ENCODE results near the gene NPBWR2. TPM values are rescaled to one million over a fixed set of nuclear protein-coding genes. Genes with fewer than 3 reads are reported as not detected.
A peak's percentile ranks its signal among the peaks of the same experiment; 100 is the strongest.

Gene NPBWR2
- total RNA-seq, 1 donor from 2014 or later, result not detected

GRCh38 chr20:64086801-64087200 lies 20.6 kb downstream of the NPBWR2 start:
- H3K4me1 Mint-ChIP-seq (ENCODE audit: unreplicated experiment), result peaks cover 15% of the 10 kb centered on the region
- no peaks in the 10 kb centered on the region for H3K9me3 Mint-ChIP-seq (ENCODE audit: unreplicated experiment)
- peaks cover 13% of the 10 kb centered on the region for H3K27me3 Mint-ChIP-seq (ENCODE audit: unreplicated experiment)
- no peak overlapping the region for H3K4me3 Mint-ChIP-seq (ENCODE audit: unreplicated experiment)
- no peak for TF ChIP-seq CTCF (IDR thresholded peaks at IDR 0.05)
- no peaks in the 10 kb centered on the region for H3K36me3 Mint-ChIP-seq (ENCODE audit: unreplicated experiment)
- no peak overlapping the region for H3K27ac Mint-ChIP-seq (ENCODE audit: unreplicated experiment)
- DNase-seq (ENCODE audit: extremely low spot score, unreplicated experiment), result no peak

DNA sequence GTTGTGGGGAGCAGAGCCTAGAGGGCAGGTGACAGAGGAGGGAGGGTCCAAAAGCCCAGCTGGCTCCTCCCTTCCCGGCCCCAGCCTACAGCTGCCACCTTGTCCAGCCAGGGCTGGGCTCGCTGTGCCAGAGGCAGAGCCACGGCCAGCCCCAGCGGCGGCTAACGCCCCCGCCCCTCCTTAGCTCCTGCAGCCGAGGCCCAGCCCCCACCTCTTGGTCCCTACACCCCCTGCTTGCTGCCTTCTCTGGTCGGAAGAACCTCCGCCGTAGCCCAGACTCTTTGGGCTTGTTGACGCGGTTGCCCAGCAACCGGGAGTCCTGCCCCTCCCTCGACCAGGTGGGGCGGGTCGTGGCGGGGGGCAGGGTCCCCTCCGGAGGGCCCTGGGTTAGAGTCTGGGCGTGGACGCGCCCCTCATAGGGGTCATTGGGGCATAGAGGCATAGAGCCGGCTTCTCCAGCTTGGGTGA lies 22.6 kb downstream of the NPBWR2 start:
- peaks cover 26% of the 10 kb centered on the region for H3K4me1 Mint-ChIP-seq (ENCODE audit: unreplicated experiment)
- H3K36me3 Mint-ChIP-seq (ENCODE audit: unreplicated experiment), result no peaks in the 10 kb centered on the region
- peak overlapping the region; percentile 79 for H3K4me3 Mint-ChIP-seq (ENCODE audit: unreplicated experiment)
- no peak overlapping the region for H3K27ac Mint-ChIP-seq (ENCODE audit: unreplicated experiment)
- no peak for TF ChIP-seq CTCF (IDR thresholded peaks at IDR 0.05)
- peaks cover 13% of the 10 kb centered on the region for H3K27me3 Mint-ChIP-seq (ENCODE audit: unreplicated experiment)
- no peaks in the 10 kb centered on the region for H3K9me3 Mint-ChIP-seq (ENCODE audit: unreplicated experiment)
- DNase-seq (ENCODE audit: extremely low spot score, unreplicated experiment), result no peak

GRCh38 chr20:64083804-64084684 lies 23.3 kb downstream of the NPBWR2 start, which contains the start of gene LKAAEAR1:
LKAAEAR1 (minus strand) TSS chr20:64084398; CDS start chr20:64084219, 179 bp downstream.
- no peak for DNase-seq (ENCODE audit: extremely low spot score, unreplicated experiment)

DNA sequence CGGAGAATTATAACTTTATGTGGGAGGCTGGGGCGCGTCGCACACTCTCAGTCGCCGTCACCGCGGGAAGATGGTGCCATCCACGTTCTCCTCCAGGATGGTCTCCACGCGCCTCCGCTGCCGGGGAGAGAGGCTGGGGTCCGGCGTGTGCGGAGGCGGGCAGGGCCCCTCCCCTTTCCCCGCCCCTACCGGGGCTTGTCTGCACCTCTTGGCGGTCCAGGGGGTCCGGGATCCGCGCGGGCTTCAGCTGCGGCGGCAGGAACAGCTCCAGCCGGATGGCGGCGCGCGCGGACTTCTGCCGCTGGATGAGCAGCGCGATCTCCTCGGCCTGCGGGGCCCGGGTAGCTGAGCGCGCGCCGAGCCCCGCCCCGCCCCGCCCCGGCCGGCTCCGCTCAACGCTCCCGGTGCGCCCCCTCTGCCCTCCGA lies 24.0 kb downstream of the NPBWR2 start:
- no peaks in the 10 kb centered on the region for H3K9me3 Mint-ChIP-seq (ENCODE audit: unreplicated experiment)
- no peak overlapping the region for H3K27ac Mint-ChIP-seq (ENCODE audit: unreplicated experiment)
- peaks cover 13% of the 10 kb centered on the region for H3K27me3 Mint-ChIP-seq (ENCODE audit: unreplicated experiment)
- H3K4me1 Mint-ChIP-seq (ENCODE audit: unreplicated experiment), result peaks cover 34% of the 10 kb centered on the region
- H3K4me3 Mint-ChIP-seq (ENCODE audit: unreplicated experiment), result peak overlapping the region; percentile 65
- DNase-seq (ENCODE audit: extremely low spot score, unreplicated experiment), result peak; percentile 92
- TF ChIP-seq CTCF (IDR thresholded peaks at IDR 0.05), result peak; percentile 78
- no peaks in the 10 kb centered on the region for H3K36me3 Mint-ChIP-seq (ENCODE audit: unreplicated experiment)

More at GRCh38 chr20:64083804-64084684, 23.3 kb downstream of the NPBWR2 start, which contains the start of gene LKAAEAR1:
- Mint-ChIP-seq H3K4me3 (ENCODE audit: unreplicated experiment) (peak within 1 kb of the TSS; percentile 79), H3K27ac (ENCODE audit: unreplicated experiment) (no peak within 1 kb of the TSS), H3K27me3 (ENCODE audit: unreplicated experiment) (peaks cover 13% of the 10 kb centered on the region), H3K4me1 (ENCODE audit: unreplicated experiment) (peaks cover 27% of the 10 kb centered on the region), H3K36me3 (ENCODE audit: unreplicated experiment) (no peaks in the 10 kb centered on the region), H3K9me3 (ENCODE audit: unreplicated experiment) (no peaks in the 10 kb centered on the region)
- no peak for TF ChIP-seq CTCF (IDR thresholded peaks at IDR 0.05)

DNA sequence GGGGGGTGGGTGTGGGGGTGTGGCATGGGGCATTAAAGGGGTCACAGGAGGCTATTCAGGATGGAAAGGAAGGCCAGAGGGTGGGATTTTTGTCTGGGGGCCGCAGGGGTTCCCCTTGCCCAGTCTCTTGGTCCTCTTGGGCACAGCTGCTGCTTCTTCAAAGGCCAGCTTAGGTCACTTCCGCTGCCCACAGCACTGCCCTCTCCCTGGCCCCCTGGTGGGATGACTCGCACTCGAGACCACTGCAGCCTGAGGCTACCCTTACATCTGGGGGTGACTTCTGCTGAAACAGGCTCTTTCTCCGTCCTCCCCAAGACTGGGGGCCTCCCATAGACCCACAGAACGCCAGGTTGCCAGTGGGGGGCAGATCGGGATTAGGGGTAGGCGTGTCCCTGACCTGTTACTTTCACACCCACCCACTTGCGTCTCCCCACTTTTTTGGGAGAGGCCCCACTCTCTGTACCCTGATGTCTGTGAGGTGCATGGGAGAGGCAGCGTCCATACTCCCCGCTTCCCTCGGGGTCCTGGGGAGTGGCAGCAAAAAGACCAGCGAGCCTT lies 24.5 kb downstream of the NPBWR2 start:
- H3K36me3 Mint-ChIP-seq (ENCODE audit: unreplicated experiment), result no peaks in the 10 kb centered on the region
- H3K9me3 Mint-ChIP-seq (ENCODE audit: unreplicated experiment), result no peaks in the 10 kb centered on the region
- peaks cover 35% of the 10 kb centered on the region for H3K4me1 Mint-ChIP-seq (ENCODE audit: unreplicated experiment)
- no peak for TF ChIP-seq CTCF (IDR thresholded peaks at IDR 0.05)
- H3K27me3 Mint-ChIP-seq (ENCODE audit: unreplicated experiment), result peaks cover 11% of the 10 kb centered on the region
- DNase-seq (ENCODE audit: extremely low spot score, unreplicated experiment), result no peak
- H3K4me3 Mint-ChIP-seq (ENCODE audit: unreplicated experiment), result peak overlapping the region; percentile 65
- H3K27ac Mint-ChIP-seq (ENCODE audit: unreplicated experiment), result no peak overlapping the region

Measured in osteocyte (in vitro differentiated cells).